ENCODE measurements around the gene CPVL.

The CPVL gene

GRCh38 chr7:28958980-28959347, 187.4 kb downstream of the CPVL start:
- no peak for DNase-seq

- DNase-seq = no peak
Measured at GRCh38 chr7:28958235-28958979, 187.9 kb downstream of the CPVL start, which contains the start of gene TRIL. Gene TRIL (minus strand): TSS chr7:28958330. CDS start chr7:28958046, 284 bp downstream.

- DNase-seq = no peak
Measured at GRCh38 chr7:28957751-28958234, 188.5 kb downstream of the CPVL start.

- no peak for DNase-seq
Measured at GRCh38 chr7:28957064-28957750, 189.1 kb downstream of the CPVL start.

GRCh38 chr7:28956608-28957063, 189.7 kb downstream of the CPVL start:
- no peak for DNase-seq

- DNase-seq = no peak
Measured at GRCh38 chr7:28955718-28956607, 190.4 kb downstream of the CPVL start.

GRCh38 chr7:28955356-28955717, 191.0 kb downstream of the CPVL start:
- no peak for DNase-seq

- no peak for DNase-seq
Measured at GRCh38 chr7:28954946-28955345, 191.4 kb downstream of the CPVL start.

- DNase-seq = no peak
Measured at GRCh38 chr7:28954471-28954870, 191.9 kb downstream of the CPVL start.

GRCh38 chr7:28953633-28954032, 192.7 kb downstream of the CPVL start:
- DNase-seq = no peak
